Parathyroid adenoma (tissue), 2 donors: Measurements from ENCODE around the gene GEN1.

Source experiments
- H2AFZ ChIP-seq: fragments of 300-600 bp; sonication (generic); one replicate; pipeline ENCODE4 v1.7.0; 2017; ENCODE audit warnings: antibody characterized with exemption, mild to moderate bottlenecking
- H3K27ac ChIP-seq: fragments of 300-600 bp; sonication (generic); one replicate; pipeline ENCODE4 v1.7.0; 2017
- H3K27me3 ChIP-seq: fragments of 300-600 bp; sonication (generic); one replicate; pipeline ENCODE4 v1.7.0; 2017; ENCODE audit warnings: low read length; ENCODE audit not compliant: control insufficient read depth, insufficient read depth
- H3K36me3 ChIP-seq: fragments of 300-600 bp; sonication (generic); one replicate; pipeline ENCODE4 v1.7.0; 2017; ENCODE audit warnings: low read length; ENCODE audit not compliant: control insufficient read depth, insufficient read depth
- H3K4me1 ChIP-seq: fragments of 300-600 bp; sonication (generic); one replicate; pipeline ENCODE4 v1.7.0; 2017; ENCODE audit warnings: control low read depth
- H3K4me2 ChIP-seq: fragments of 300-600 bp; sonication (generic); one replicate; pipeline ENCODE4 v1.7.0; 2017; ENCODE audit warnings: low read length
- H3K4me3 ChIP-seq: fragments of 300-600 bp; sonication (generic); one replicate; pipeline ENCODE4 v1.7.0; 2017; ENCODE audit warnings: low read depth, low read length
- H3K79me2 ChIP-seq: fragments of 300-600 bp; sonication (generic); one replicate; pipeline ENCODE4 v1.7.0; 2017; ENCODE audit warnings: control low read depth
- H3K9ac ChIP-seq: fragments of 300-600 bp; sonication (generic); one replicate; pipeline ENCODE4 v1.7.0; 2017; ENCODE audit warnings: mild to moderate bottlenecking
- H3K9me3 ChIP-seq: fragments of 300-600 bp; sonication (generic); one replicate; pipeline ENCODE4 v1.7.0; 2017; ENCODE audit warnings: low read length; ENCODE audit not compliant: control insufficient read depth
- CTCF ChIP-seq: fragments of 300-600 bp; sonication (generic); IDR thresholded peaks from one replicate; pipeline ENCODE4 v1.7.0; 2017; ENCODE audit warnings: antibody characterized with exemption, mild to moderate bottlenecking
- donor health status: primary hyperparathyroidism.

GEN1 gene

GRCh38 chr2:17780546-17780945, 26.6 kb downstream of the GEN1 start:
- H3K36me3 ChIP-seq, result no peaks in the 10 kb centered on the region
- no peaks in the 10 kb centered on the region for H3K9me3 ChIP-seq
- no peak overlapping the region for H3K9ac ChIP-seq
- no peak overlapping the region for H3K4me3 ChIP-seq
- no peak overlapping the region for H3K27ac ChIP-seq
- H2AFZ ChIP-seq, result no peak overlapping the region
- H3K79me2 ChIP-seq, result no peaks in the 10 kb centered on the region
- TF ChIP-seq CTCF, result no peak
- H3K4me2 ChIP-seq, result no peak overlapping the region
- no peaks in the 10 kb centered on the region for H3K4me1 ChIP-seq
- H3K27me3 ChIP-seq, result no peaks in the 10 kb centered on the region

- H3K27ac ChIP-seq, result no peak overlapping the region
- no peaks in the 10 kb centered on the region for H3K27me3 ChIP-seq
- no peaks in the 10 kb centered on the region for H3K4me1 ChIP-seq
- no peak overlapping the region for H2AFZ ChIP-seq
- TF ChIP-seq CTCF, result no peak
- no peaks in the 10 kb centered on the region for H3K9me3 ChIP-seq
- H3K4me3 ChIP-seq, result no peak overlapping the region
- no peak overlapping the region for H3K9ac ChIP-seq
- H3K36me3 ChIP-seq, result no peaks in the 10 kb centered on the region
- H3K79me2 ChIP-seq, result no peaks in the 10 kb centered on the region
- no peak overlapping the region for H3K4me2 ChIP-seq
Measured at GRCh38 chr2:17781482-17781881, 27.5 kb downstream of the GEN1 start.

- no peaks in the 10 kb centered on the region for H3K36me3 ChIP-seq
- no peak overlapping the region for H3K4me2 ChIP-seq
- no peak overlapping the region for H3K27ac ChIP-seq
- no peak overlapping the region for H3K4me3 ChIP-seq
- H3K9me3 ChIP-seq, result no peaks in the 10 kb centered on the region
- H3K27me3 ChIP-seq, result no peaks in the 10 kb centered on the region
- TF ChIP-seq CTCF, result no peak
- H3K9ac ChIP-seq, result no peak overlapping the region
- H3K79me2 ChIP-seq, result no peaks in the 10 kb centered on the region
- no peaks in the 10 kb centered on the region for H3K4me1 ChIP-seq
- H2AFZ ChIP-seq, result no peak overlapping the region
Measured at GRCh38 chr2:17786727-17787126, 32.8 kb downstream of the GEN1 start.

GRCh38 chr2:17788773-17789172, 34.8 kb downstream of the GEN1 start:
- H3K9ac ChIP-seq, result no peak overlapping the region
- no peaks in the 10 kb centered on the region for H3K9me3 ChIP-seq
- H3K79me2 ChIP-seq, result no peaks in the 10 kb centered on the region
- no peak for TF ChIP-seq CTCF
- no peaks in the 10 kb centered on the region for H3K4me1 ChIP-seq
- no peak overlapping the region for H3K4me3 ChIP-seq
- H3K36me3 ChIP-seq, result no peaks in the 10 kb centered on the region
- H3K27ac ChIP-seq, result no peak overlapping the region
- H3K4me2 ChIP-seq, result no peak overlapping the region
- H2AFZ ChIP-seq, result no peak overlapping the region
- no peaks in the 10 kb centered on the region for H3K27me3 ChIP-seq

GRCh38 chr2:17790536-17790935, 36.6 kb downstream of the GEN1 start:
- H3K4me1 ChIP-seq, result no peaks in the 10 kb centered on the region
- no peaks in the 10 kb centered on the region for H3K36me3 ChIP-seq
- no peak overlapping the region for H3K9ac ChIP-seq
- H3K9me3 ChIP-seq, result no peaks in the 10 kb centered on the region
- no peak overlapping the region for H3K27ac ChIP-seq
- no peak overlapping the region for H3K4me2 ChIP-seq
- no peaks in the 10 kb centered on the region for H3K27me3 ChIP-seq
- no peak overlapping the region for H3K4me3 ChIP-seq
- H2AFZ ChIP-seq, result no peak overlapping the region
- TF ChIP-seq CTCF, result no peak
- H3K79me2 ChIP-seq, result no peaks in the 10 kb centered on the region
